Mesenchymal stem cell (in vitro differentiated cells and primary cell): ENCODE measurements around the gene HACE1.
A peak's percentile ranks its signal among the peaks of the same experiment; 100 is the strongest.

Source experiments
- DNase-seq: peaks from one replicate; pipeline ENCODE4 v3.0.0-alpha.2; 2013
- H2AFZ ChIP-seq: one replicate; pipeline ENCODE4 v1.6.1; 2013; ENCODE audit warnings: low read depth, mild to moderate bottlenecking, control low read depth, inconsistent platforms, low read length, moderate library complexity
- H2AK5ac ChIP-seq: 2 replicates; pipeline ENCODE4 v1.6.1; 2013; ENCODE audit warnings: low read length, moderate library complexity, mild to moderate bottlenecking, inconsistent platforms; ENCODE audit not compliant: severe bottlenecking
- H2BK120ac ChIP-seq: one replicate; pipeline ENCODE4 v1.6.1; 2013; ENCODE audit warnings: low read depth, mild to moderate bottlenecking, inconsistent platforms, low read length, moderate library complexity
- H2BK12ac ChIP-seq, 2 experiments: one replicate each; pipeline ENCODE4 v1.6.1; 2013; ENCODE audit warnings: inconsistent platforms in 2 of 2, low read length in 2 of 2, mild to moderate bottlenecking in 2 of 2, moderate library complexity in 2 of 2, control low read depth in 1 of 2
- H2BK15ac ChIP-seq: one replicate; pipeline ENCODE4 v1.6.1; 2013; ENCODE audit warnings: mild to moderate bottlenecking, low read depth, inconsistent platforms; ENCODE audit not compliant: poor library complexity, severe bottlenecking
- H2BK5ac ChIP-seq: 2 replicates; pipeline ENCODE4 v1.6.1; 2013; ENCODE audit warnings: low read depth, mild to moderate bottlenecking, low read length, control low read depth, inconsistent platforms; ENCODE audit not compliant: poor library complexity, severe bottlenecking
- H3K14ac ChIP-seq, 2 experiments: one replicate each; pipeline ENCODE4 v1.6.1; 2013; ENCODE audit warnings: inconsistent platforms in 2 of 2, low read length in 2 of 2, control low read depth in 1 of 2, mild to moderate bottlenecking in 1 of 2, moderate library complexity in 1 of 2
- H3K18ac ChIP-seq, 2 experiments: one replicate each; pipeline ENCODE4 v1.6.1; 2013; ENCODE audit warnings: inconsistent platforms in 2 of 2, low read length in 2 of 2, control low read depth in 1 of 2, low read depth in 1 of 2, mild to moderate bottlenecking in 1 of 2
- H3K23ac ChIP-seq, 2 experiments: one replicate each; pipeline ENCODE4 v1.6.1; 2013; ENCODE audit warnings: inconsistent platforms in 2 of 2, low read length in 2 of 2, mild to moderate bottlenecking in 2 of 2, moderate library complexity in 2 of 2, control low read depth in 1 of 2
- H3K27ac ChIP-seq: 2 replicates; pipeline ENCODE4 v1.5.1; 2013; ENCODE audit warnings: mild to moderate bottlenecking, moderate library complexity, low read length, control low read depth, inconsistent platforms; ENCODE audit not compliant: poor library complexity, severe bottlenecking
- H3K27me3 ChIP-seq, 2 experiments: 2 replicates each; pipeline versions ENCODE4 v1.6.1 to v1.7.0; 2013; ENCODE audit warnings: low read length in 2 of 2, mild to moderate bottlenecking in 2 of 2, moderate library complexity in 2 of 2, control low read depth in 1 of 2, inconsistent platforms in 1 of 2; ENCODE audit not compliant: control insufficient read depth in 1 of 2, insufficient read depth in 1 of 2
- H3K36me3 ChIP-seq, 2 experiments: 2 replicates each; pipeline versions ENCODE4 v1.6.1 to v1.7.0; 2013; ENCODE audit warnings: low read length in 2 of 2, control low read depth in 1 of 2, inconsistent platforms in 1 of 2, low read depth in 1 of 2, mild to moderate bottlenecking in 1 of 2; ENCODE audit not compliant: insufficient read depth in 2 of 2, control insufficient read depth in 1 of 2
- H3K4ac ChIP-seq, 2 experiments: one replicate each; pipeline ENCODE4 v1.6.1; 2013; ENCODE audit warnings: inconsistent platforms in 2 of 2, low read length in 2 of 2, mild to moderate bottlenecking in 2 of 2, moderate library complexity in 2 of 2, control low read depth in 1 of 2, low read depth in 1 of 2
- H3K4me1 ChIP-seq: 2 replicates; pipeline ENCODE4 v1.6.1; 2013; ENCODE audit warnings: low read depth, low read length, control low read depth; ENCODE audit not compliant: control insufficient read depth, insufficient read depth
- H3K4me2 ChIP-seq: 2 replicates; pipeline ENCODE4 v1.6.1; 2013; ENCODE audit warnings: low read length, mild to moderate bottlenecking, inconsistent platforms; ENCODE audit not compliant: poor library complexity, severe bottlenecking
- H3K4me3 ChIP-seq, 2 experiments: 2 replicates each; pipeline versions ENCODE4 v1.5.1 to v1.7.0; 2013; ENCODE audit warnings: low read length in 2 of 2, mild to moderate bottlenecking in 2 of 2, control low read depth in 1 of 2, low read depth in 1 of 2; ENCODE audit not compliant: insufficient read depth in 1 of 2
- H3K79me1 ChIP-seq: replicated peaks from 2 replicates; pipeline ENCODE4 v1.6.1; 2013; ENCODE audit warnings: mild to moderate bottlenecking, control low read depth, low read length, inconsistent platforms; ENCODE audit not compliant: poor library complexity, severe bottlenecking
- H3K9ac ChIP-seq: 2 replicates; pipeline ENCODE4 v1.7.0; 2013; ENCODE audit warnings: mild to moderate bottlenecking, low read length, moderate library complexity
- H3K9me3 ChIP-seq: 2 replicates; pipeline ENCODE4 v1.7.0; 2013; ENCODE audit warnings: mild to moderate bottlenecking, low read length; ENCODE audit not compliant: control insufficient read depth
- H4K8ac ChIP-seq: one replicate; pipeline ENCODE4 v1.6.1; 2013; ENCODE audit warnings: inconsistent platforms, mild to moderate bottlenecking, low read length, moderate library complexity
- H4K91ac ChIP-seq: one replicate; pipeline ENCODE4 v1.6.1; 2013; ENCODE audit warnings: mild to moderate bottlenecking, low read length, inconsistent platforms
- WGBS: methylation state at CpG from one replicate; pipeline ENCODE4 v1.1.7; 2013; ENCODE audit warnings: mixed read lengths; 5-methylcytosine and 5-hydroxymethylcytosine counted together

Gene HACE1

DNA sequence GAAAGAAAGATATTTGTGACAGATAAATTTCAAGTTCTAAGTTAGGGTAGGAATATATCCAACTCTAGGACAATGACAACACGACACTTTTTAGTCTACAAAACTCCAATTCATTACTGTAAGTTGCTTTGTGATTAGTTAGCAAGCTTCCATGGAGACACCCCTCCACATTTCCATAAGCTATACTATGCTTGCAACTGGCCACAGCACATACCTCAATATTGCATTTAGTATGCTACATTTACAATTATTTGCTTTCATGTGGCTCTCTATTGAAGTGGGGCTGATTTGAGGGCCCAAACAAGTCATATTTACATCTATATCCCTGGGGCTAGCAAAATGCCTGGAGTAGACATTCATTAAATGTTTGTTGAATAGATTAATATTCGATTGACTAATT is 129.3 kb downstream of the HACE1 start:
- H2BK15ac ChIP-seq: no peak overlapping the region
- no peak overlapping the region for H2BK12ac ChIP-seq
- no peaks in the 10 kb centered on the region for H3K4me1 ChIP-seq
- H2BK5ac ChIP-seq: no peak overlapping the region
- H3K79me1 ChIP-seq: no peaks in the 10 kb centered on the region
- H2AFZ ChIP-seq: no peak overlapping the region
- no peak overlapping the region for H3K27ac ChIP-seq
- H3K23ac ChIP-seq: no peak overlapping the region
- no peak overlapping the region for H3K4me2 ChIP-seq
- no peak overlapping the region for H4K8ac ChIP-seq
- no peak overlapping the region for H3K4me3 ChIP-seq
- H3K18ac ChIP-seq: no peak overlapping the region
- H4K91ac ChIP-seq: no peak overlapping the region
- no peak for DNase-seq
- H3K14ac ChIP-seq: no peak overlapping the region
- H3K4ac ChIP-seq: no peak overlapping the region
- H2AK5ac ChIP-seq: no peak overlapping the region
- 100% methylated on average over 1 of the region's 2 CpGs for WGBS
- no peaks in the 10 kb centered on the region for H3K27me3 ChIP-seq
- H2BK120ac ChIP-seq: no peak overlapping the region
- H3K36me3 ChIP-seq: peaks cover 0 to 12% of the 10 kb centered on the region in 2 experiments
- no peak overlapping the region for H3K9ac ChIP-seq
- no peaks in the 10 kb centered on the region for H3K9me3 ChIP-seq

DNA sequence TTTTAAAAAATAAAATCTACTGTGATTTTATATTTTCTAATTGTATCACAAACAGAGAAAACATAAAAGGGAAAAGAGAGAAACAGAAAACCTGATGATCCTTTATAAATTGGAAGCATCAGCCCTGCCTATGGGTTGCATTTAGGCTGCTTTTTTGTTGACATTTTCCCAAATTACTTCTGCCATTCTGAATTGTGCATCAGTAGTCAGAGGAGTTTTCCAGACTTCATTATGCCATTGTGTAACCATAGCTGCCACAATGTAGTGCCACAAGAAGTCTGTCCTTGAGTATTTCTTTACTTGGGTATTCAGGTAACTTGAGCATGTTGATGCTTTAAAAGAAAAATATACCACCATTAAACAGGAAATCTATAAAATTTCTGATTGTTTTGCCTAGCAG is 130.3 kb downstream of the HACE1 start:
- no peak overlapping the region for H3K14ac ChIP-seq
- H3K4me2 ChIP-seq: no peak overlapping the region
- H3K4me3 ChIP-seq: no peak overlapping the region
- no peak overlapping the region for H2BK120ac ChIP-seq
- no peak overlapping the region for H2AK5ac ChIP-seq
- H3K9ac ChIP-seq: no peak overlapping the region
- no peak overlapping the region for H2BK5ac ChIP-seq
- H2BK15ac ChIP-seq: no peak overlapping the region
- H3K4me1 ChIP-seq: no peaks in the 10 kb centered on the region
- H2BK12ac ChIP-seq: no peak overlapping the region
- H3K27me3 ChIP-seq: no peaks in the 10 kb centered on the region
- H3K4ac ChIP-seq: no peak overlapping the region
- no peak overlapping the region for H2AFZ ChIP-seq
- H3K36me3 ChIP-seq: peaks cover 0 to 12% of the 10 kb centered on the region in 2 experiments
- H3K23ac ChIP-seq: no peak overlapping the region
- H4K91ac ChIP-seq: no peak overlapping the region
- H4K8ac ChIP-seq: no peak overlapping the region
- H3K79me1 ChIP-seq: no peaks in the 10 kb centered on the region
- no peak overlapping the region for H3K18ac ChIP-seq
- no peaks in the 10 kb centered on the region for H3K9me3 ChIP-seq
- no peak overlapping the region for H3K27ac ChIP-seq
- peak; percentile 14 for DNase-seq

DNA sequence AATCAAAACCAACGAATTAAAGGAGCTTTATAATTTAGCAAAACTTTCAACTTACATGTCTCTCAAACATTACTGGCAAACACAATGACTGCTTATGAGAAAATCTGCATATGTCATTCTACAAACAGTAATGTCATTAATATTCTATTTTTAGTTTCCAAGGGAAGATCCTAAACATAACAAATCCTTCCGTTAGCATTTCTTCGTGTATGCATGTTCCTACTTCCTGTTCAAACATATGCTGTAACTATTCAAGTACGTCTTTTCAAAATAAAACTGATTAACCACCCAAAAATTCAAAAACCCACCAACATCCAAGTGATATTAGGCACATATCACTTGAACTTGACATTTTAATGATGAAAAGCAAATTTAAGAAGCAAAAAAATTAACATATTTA is 131.3 kb downstream of the HACE1 start:
- no peaks in the 10 kb centered on the region for H3K79me1 ChIP-seq
- no peaks in the 10 kb centered on the region for H3K27me3 ChIP-seq
- no peak overlapping the region for H2AK5ac ChIP-seq
- H2AFZ ChIP-seq: no peak overlapping the region
- no peak overlapping the region for H4K8ac ChIP-seq
- no peak overlapping the region for H2BK15ac ChIP-seq
- no peak overlapping the region for H2BK120ac ChIP-seq
- H3K27ac ChIP-seq: no peak overlapping the region
- peaks cover 0 to 12% of the 10 kb centered on the region in 2 experiments for H3K36me3 ChIP-seq
- no peak overlapping the region for H3K4me2 ChIP-seq
- no peak overlapping the region for H3K4me3 ChIP-seq
- no peak overlapping the region for H3K4ac ChIP-seq
- H3K9ac ChIP-seq: no peak overlapping the region
- no peaks in the 10 kb centered on the region for H3K4me1 ChIP-seq
- no peak overlapping the region for H3K18ac ChIP-seq
- H3K9me3 ChIP-seq: no peaks in the 10 kb centered on the region
- no peak overlapping the region for H3K14ac ChIP-seq
- WGBS: 31% methylated on average over 4 of the region's 4 CpGs
- H2BK12ac ChIP-seq: no peak overlapping the region
- H4K91ac ChIP-seq: no peak overlapping the region
- H3K23ac ChIP-seq: no peak overlapping the region
- DNase-seq: peak; percentile 83
- H2BK5ac ChIP-seq: no peak overlapping the region

DNA sequence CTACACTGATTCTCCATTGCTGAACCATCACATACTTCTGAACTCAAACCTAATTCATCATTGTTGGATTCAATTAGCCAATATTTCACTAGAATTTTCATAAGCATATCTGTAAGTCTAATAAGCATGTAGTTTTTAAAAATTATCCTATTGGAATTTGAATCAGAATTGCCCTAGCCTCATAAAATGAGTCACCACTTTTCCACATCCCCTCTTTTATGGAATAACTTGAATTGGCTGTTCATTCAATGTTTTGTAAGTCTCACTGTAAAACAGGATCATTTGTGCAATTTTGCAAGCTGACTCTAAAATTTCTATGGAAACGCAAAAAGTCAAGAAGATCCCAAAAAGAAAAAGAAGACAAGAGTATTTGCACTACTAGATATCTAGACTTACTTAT is 141.0 kb downstream of the HACE1 start:
- Histone ChIP-seq H3K4me2 (no peak overlapping the region), H4K91ac (no peak overlapping the region), H2AFZ (no peak overlapping the region), H3K18ac (no peak overlapping the region), H2BK12ac (no peak overlapping the region), H2BK15ac (no peak overlapping the region), H3K9me3 (no peaks in the 10 kb centered on the region), H2BK120ac (no peak overlapping the region), H4K8ac (no peak overlapping the region), H2AK5ac (no peak overlapping the region), H3K23ac (no peak overlapping the region), H3K27ac (no peak overlapping the region), H3K27me3 (no peaks in the 10 kb centered on the region), H3K79me1 (no peaks in the 10 kb centered on the region), H3K4me3 (no peak overlapping the region), H2BK5ac (no peak overlapping the region), H3K4me1 (peaks cover 6% of the 10 kb centered on the region), H3K9ac (no peak overlapping the region), H3K4ac (no peak overlapping the region), H3K14ac (no peak overlapping the region), H3K36me3 (no peaks in the 10 kb centered on the region)
- no peak for DNase-seq
- WGBS: no CpG with 5 or more reads among the region's 1 CpG
